Measurements from ENCODE around the gene ARHGAP15.

The ARHGAP15 gene

GRCh38 chr2:143608063-143608423, 478.8 kb downstream of the ARHGAP15 start:
- Histone ChIP-seq H3K79me2 (ENCODE audit: control insufficient read depth, low read length) (no peaks in the 10 kb centered on the region), H4K20me1 (ENCODE audit: control insufficient read depth, insufficient read depth, low read depth, low read length) (no peaks in the 10 kb centered on the region), H3K36me3 (ENCODE audit: control insufficient read depth, low read length) (no peaks in the 10 kb centered on the region), H3K4me3 (ENCODE audit: low read length) (no peak overlapping the region), H3K27me3 (ENCODE audit: control insufficient read depth, low read length) (no peaks in the 10 kb centered on the region), H3K9me2 (replicated peaks; ENCODE audit: control insufficient read depth, low read length) (no peaks in the 10 kb centered on the region), H3K9me3 (ENCODE audit: control insufficient read depth, insufficient read depth, low read length) (no peaks in the 10 kb centered on the region), H3K4me1 (ENCODE audit: control insufficient read depth, low read length) (no peaks in the 10 kb centered on the region), H3K4me2 (ENCODE audit: low read length) (no peak overlapping the region), H3K27ac (ENCODE audit: low read depth, low read length) (no peak overlapping the region), H3F3A (ENCODE audit: control insufficient read depth, insufficient read depth) (no peaks in the 10 kb centered on the region)
- TF ChIP-seq CTCF (IDR thresholded peaks at IDR 0.05; ENCODE audit: low read depth, low read length, poor library complexity, severe bottlenecking): no peak
- TF ChIP-seq EZH2phosphoT487 (IDR thresholded peaks at IDR 0.05; ENCODE audit: borderline replicate concordance, low read length): no peak

GRCh38 chr2:143608758-143609157, 479.5 kb downstream of the ARHGAP15 start:
- no peaks in the 10 kb centered on the region for H3K27me3 ChIP-seq (ENCODE audit: control insufficient read depth, low read length)
- no peaks in the 10 kb centered on the region for H3K9me3 ChIP-seq (ENCODE audit: control insufficient read depth, insufficient read depth, low read length)
- H3K4me1 ChIP-seq (ENCODE audit: control insufficient read depth, low read length): no peaks in the 10 kb centered on the region
- no peak overlapping the region for H3K4me2 ChIP-seq (ENCODE audit: low read length)
- no peaks in the 10 kb centered on the region for H3K9me2 ChIP-seq (replicated peaks; ENCODE audit: control insufficient read depth, low read length)
- no peaks in the 10 kb centered on the region for H3K79me2 ChIP-seq (ENCODE audit: control insufficient read depth, low read length)
- H4K20me1 ChIP-seq (ENCODE audit: control insufficient read depth, insufficient read depth, low read depth, low read length): no peaks in the 10 kb centered on the region
- H3F3A ChIP-seq (ENCODE audit: control insufficient read depth, insufficient read depth): no peaks in the 10 kb centered on the region
- no peak overlapping the region for H3K4me3 ChIP-seq (ENCODE audit: low read length)
- no peaks in the 10 kb centered on the region for H3K36me3 ChIP-seq (ENCODE audit: control insufficient read depth, low read length)
- TF ChIP-seq EZH2phosphoT487 (IDR thresholded peaks at IDR 0.05; ENCODE audit: borderline replicate concordance, low read length): no peak
- no peak for TF ChIP-seq CTCF (IDR thresholded peaks at IDR 0.05; ENCODE audit: low read depth, low read length, poor library complexity, severe bottlenecking)
- H3K27ac ChIP-seq (ENCODE audit: low read depth, low read length): no peak overlapping the region

GRCh38 chr2:143611336-143611735, 482.1 kb downstream of the ARHGAP15 start:
- Histone ChIP-seq H3K4me2 (ENCODE audit: low read length) (no peak overlapping the region), H3K27ac (ENCODE audit: low read depth, low read length) (no peak overlapping the region), H3K79me2 (ENCODE audit: control insufficient read depth, low read length) (no peaks in the 10 kb centered on the region), H3K27me3 (ENCODE audit: control insufficient read depth, low read length) (no peaks in the 10 kb centered on the region), H3K4me1 (ENCODE audit: control insufficient read depth, low read length) (no peaks in the 10 kb centered on the region), H3K4me3 (ENCODE audit: low read length) (no peak overlapping the region), H3K36me3 (ENCODE audit: control insufficient read depth, low read length) (no peaks in the 10 kb centered on the region), H4K20me1 (ENCODE audit: control insufficient read depth, insufficient read depth, low read depth, low read length) (no peaks in the 10 kb centered on the region), H3K9me2 (replicated peaks; ENCODE audit: control insufficient read depth, low read length) (no peaks in the 10 kb centered on the region), H3K9me3 (ENCODE audit: control insufficient read depth, insufficient read depth, low read length) (no peaks in the 10 kb centered on the region), H3F3A (ENCODE audit: control insufficient read depth, insufficient read depth) (no peaks in the 10 kb centered on the region)
- TF ChIP-seq CTCF (IDR thresholded peaks at IDR 0.05; ENCODE audit: low read depth, low read length, poor library complexity, severe bottlenecking) (no peak), EZH2phosphoT487 (IDR thresholded peaks at IDR 0.05; ENCODE audit: borderline replicate concordance, low read length) (no peak)

GRCh38 chr2:143615562-143615961, 486.3 kb downstream of the ARHGAP15 start:
- no peaks in the 10 kb centered on the region for H3K9me3 ChIP-seq (ENCODE audit: control insufficient read depth, insufficient read depth, low read length)
- no peak overlapping the region for H3K4me3 ChIP-seq (ENCODE audit: low read length)
- no peaks in the 10 kb centered on the region for H3K27me3 ChIP-seq (ENCODE audit: control insufficient read depth, low read length)
- no peak overlapping the region for H3K27ac ChIP-seq (ENCODE audit: low read depth, low read length)
- H3K79me2 ChIP-seq (ENCODE audit: control insufficient read depth, low read length): no peaks in the 10 kb centered on the region
- H3K4me2 ChIP-seq (ENCODE audit: low read length): no peak overlapping the region
- no peaks in the 10 kb centered on the region for H3K9me2 ChIP-seq (replicated peaks; ENCODE audit: control insufficient read depth, low read length)
- no peaks in the 10 kb centered on the region for H3K4me1 ChIP-seq (ENCODE audit: control insufficient read depth, low read length)
- H4K20me1 ChIP-seq (ENCODE audit: control insufficient read depth, insufficient read depth, low read depth, low read length): no peaks in the 10 kb centered on the region
- TF ChIP-seq CTCF (IDR thresholded peaks at IDR 0.05; ENCODE audit: low read depth, low read length, poor library complexity, severe bottlenecking): no peak
- no peak for TF ChIP-seq EZH2phosphoT487 (IDR thresholded peaks at IDR 0.05; ENCODE audit: borderline replicate concordance, low read length)
- no peaks in the 10 kb centered on the region for H3F3A ChIP-seq (ENCODE audit: control insufficient read depth, insufficient read depth)
- no peaks in the 10 kb centered on the region for H3K36me3 ChIP-seq (ENCODE audit: control insufficient read depth, low read length)
